ENCODE measurements around the gene APBB2. TPM values are rescaled to one million over a fixed set of nuclear protein-coding genes. Genes with fewer than 3 reads are reported as not detected.
"Not testable (repeated sequence)": the region's sequence is repeated elsewhere in the genome, so short reads cannot be mapped to it uniquely, and the experiment has no call there.

Gene APBB2
- total RNA-seq, 2 donors from 2014 or later, result 17.4 to 56.6 TPM

GRCh38 chr4:41002309-41002708, 212.0 kb downstream of the APBB2 start:
- Histone ChIP-seq H3K4me1 (replicated peaks) (no peaks in the 10 kb centered on the region), H3K9me3 (no peaks in the 10 kb centered on the region), H3K4me3 (no peak overlapping the region), H3K27me3 (replicated peaks; ENCODE audit: insufficient read depth) (no peaks in the 10 kb centered on the region), H3K36me3 (no peaks in the 10 kb centered on the region), H3K27ac (no peak overlapping the region)
- no peak for DNase-seq (ENCODE audit: low spot score)
- 90% methylated on average over 2 of the region's 2 CpGs for WGBS
- TF ChIP-seq POLR2A (IDR thresholded peaks at IDR 0.05), result no peak
- TF ChIP-seq CTCF (IDR thresholded peaks at IDR 0.05), result no peak
- no peak for TF ChIP-seq POLR2AphosphoS5 (IDR thresholded peaks at IDR 0.05)
- intact Hi-C loops (cut with DNase I), result no loop called here

GRCh38 chr4:41000356-41000755, 214.0 kb downstream of the APBB2 start:
- Histone ChIP-seq H3K36me3 (no peaks in the 10 kb centered on the region), H3K4me1 (replicated peaks) (no peaks in the 10 kb centered on the region), H3K4me3 (no peak overlapping the region), H3K9me3 (no peaks in the 10 kb centered on the region), H3K27me3 (replicated peaks; ENCODE audit: insufficient read depth) (no peaks in the 10 kb centered on the region), H3K27ac (no peak overlapping the region)
- TF ChIP-seq CTCF (IDR thresholded peaks at IDR 0.05), result no peak
- no peak for TF ChIP-seq POLR2AphosphoS5 (IDR thresholded peaks at IDR 0.05)
- TF ChIP-seq POLR2A (IDR thresholded peaks at IDR 0.05), result no peak
- WGBS, result 83% methylated on average over 1 of the region's 1 CpG
- DNase-seq (ENCODE audit: low spot score), result no peak
- intact Hi-C loops (cut with DNase I), result no loop called here

- WGBS, result 64% methylated on average over 10 of the region's 10 CpGs
- intact Hi-C loops (cut with DNase I), result no loop called here
- H3K36me3 ChIP-seq, result no peaks in the 10 kb centered on the region
- no peak for TF ChIP-seq POLR2AphosphoS5 (IDR thresholded peaks at IDR 0.05)
- no peak for TF ChIP-seq CTCF (IDR thresholded peaks at IDR 0.05)
- no peak for TF ChIP-seq POLR2A (IDR thresholded peaks at IDR 0.05)
- DNase-seq (ENCODE audit: low spot score), result peak; percentile 14
- no peaks in the 10 kb centered on the region for H3K9me3 ChIP-seq
- H3K27ac ChIP-seq, result no peak overlapping the region
- H3K4me3 ChIP-seq, result no peak overlapping the region
- H3K27me3 ChIP-seq (replicated peaks; ENCODE audit: insufficient read depth), result no peaks in the 10 kb centered on the region
- no peaks in the 10 kb centered on the region for H3K4me1 ChIP-seq (replicated peaks)
Observed at GRCh38 chr4:40998675-40999358, 215.5 kb downstream of the APBB2 start.

- no peak overlapping the region for H3K4me3 ChIP-seq
- H3K4me1 ChIP-seq (replicated peaks), result no peaks in the 10 kb centered on the region
- H3K36me3 ChIP-seq, result no peaks in the 10 kb centered on the region
- WGBS, result 92% methylated on average over 2 of the region's 2 CpGs
- intact Hi-C loops (cut with DNase I), result no loop called here
- no peaks in the 10 kb centered on the region for H3K9me3 ChIP-seq
- no peaks in the 10 kb centered on the region for H3K27me3 ChIP-seq (replicated peaks; ENCODE audit: insufficient read depth)
- TF ChIP-seq CTCF (IDR thresholded peaks at IDR 0.05), result no peak
- TF ChIP-seq POLR2A (IDR thresholded peaks at IDR 0.05), result no peak
- TF ChIP-seq POLR2AphosphoS5 (IDR thresholded peaks at IDR 0.05), result no peak
- H3K27ac ChIP-seq, result no peak overlapping the region
- no peak for DNase-seq (ENCODE audit: low spot score)
Observed at GRCh38 chr4:40995850-40996249, 218.5 kb downstream of the APBB2 start.

GRCh38 chr4:40994321-40994720, 220.0 kb downstream of the APBB2 start:
- H3K27ac ChIP-seq; H3K4me3 ChIP-seq; DNase-seq (ENCODE audit: low spot score); intact Hi-C loops (cut with DNase I); H3K9me3 ChIP-seq; H3K4me1 ChIP-seq (replicated peaks); H3K36me3 ChIP-seq; H3K27me3 ChIP-seq (replicated peaks; ENCODE audit: insufficient read depth): not testable (repeated sequence)
- 81% methylated on average over 4 of the region's 4 CpGs for WGBS

GRCh38 chr4:40993296-40993693, 221.0 kb downstream of the APBB2 start:
- intact Hi-C loops (cut with DNase I); H3K9me3 ChIP-seq; H3K27me3 ChIP-seq (replicated peaks; ENCODE audit: insufficient read depth); H3K27ac ChIP-seq; H3K4me3 ChIP-seq; H3K4me1 ChIP-seq (replicated peaks); DNase-seq (ENCODE audit: low spot score); H3K36me3 ChIP-seq: not testable (repeated sequence)
- WGBS, result 80% methylated on average over 2 of the region's 2 CpGs

Measured in prostate gland (tissue), 2 donors.